HEK293 (cell line): Measurements from ENCODE around the gene MTX2.

ENCODE experiments used
- CTCF ChIA-PET: fragments of 350-600 bp; formaldehyde crosslinking; extraction: SDS; loops from one replicate; lab custom pipeline; 2021; ENCODE audit warnings: antibody characterized with exemption; lab: Yijun Ruan, JAX
- POLR2A ChIA-PET: fragments of 300-600 bp; formaldehyde crosslinking; extraction: SDS; loops from one replicate; lab custom pipeline; 2020; ENCODE audit warnings: antibody characterized with exemption, inconsistent platforms; lab: Yijun Ruan, JAX
- H3K27ac ChIP-seq: fragments of 200-500 bp; sonication (Bioruptor generic); 2 replicates; pipeline ENCODE4 v1.5.1; 2014; ENCODE audit warnings: low read depth, low read length, control low read depth, inconsistent platforms; ENCODE audit errors: extremely low read depth
- H3K36me3 ChIP-seq, 2 experiments: fragments of 200-500 bp in 1 of 2; sonication (Bioruptor generic) in 1 of 2; 1 replicate in 1 of 2; 2 replicates in 1 of 2; pipeline ENCODE4 v1.5.1; 2014 to 2017; ENCODE audit warnings: inconsistent platforms in 2 of 2, low read length in 2 of 2; ENCODE audit not compliant: control insufficient read depth in 2 of 2, insufficient read depth in 1 of 2
- H3K4me1 ChIP-seq: fragments of 200-500 bp; sonication (Bioruptor generic); 2 replicates; pipeline ENCODE4 v1.5.1; 2014; ENCODE audit warnings: mild to moderate bottlenecking, low read length, inconsistent platforms; ENCODE audit not compliant: control insufficient read depth, insufficient read depth
- H3K4me3 ChIP-seq: 2 replicates; pipeline ENCODE4 v1.5.1; 2011; ENCODE audit warnings: low read depth, mild to moderate bottlenecking, control low read depth, low read length, moderate library complexity
- H3K9me3 ChIP-seq: fragments of 200-500 bp; sonication (Bioruptor generic); 2 replicates; pipeline ENCODE4 v1.5.1; 2014; ENCODE audit warnings: low read depth, low read length, inconsistent platforms; ENCODE audit not compliant: control insufficient read depth, insufficient read depth
- HIC1 ChIP-seq: fragments of 450-650 bp; formaldehyde crosslinking; IDR thresholded peaks from 2 replicates; pipeline ENCODE4 v1.5.1; 2016; ENCODE audit warnings: missing biosample characterization, missing genetic modification characterization
- KLF17 ChIP-seq: fragments of 450-650 bp; formaldehyde crosslinking; IDR thresholded peaks from 2 replicates; pipeline ENCODE4 v1.5.1; 2016; ENCODE audit warnings: missing biosample characterization, missing genetic modification characterization
- KLF8 ChIP-seq: fragments of 450-650 bp; formaldehyde crosslinking; IDR thresholded peaks from 2 replicates; pipeline ENCODE4 v1.5.1; 2016; ENCODE audit warnings: missing biosample characterization, missing genetic modification characterization
- OVOL3 ChIP-seq: fragments of 450-650 bp; formaldehyde crosslinking; IDR thresholded peaks from 2 replicates; pipeline ENCODE4 v1.5.1; 2016; ENCODE audit warnings: missing biosample characterization, missing genetic modification characterization
- PRDM2 ChIP-seq: fragments of 450-650 bp; formaldehyde crosslinking; IDR thresholded peaks from 2 replicates; pipeline ENCODE4 v1.5.1; 2016; ENCODE audit warnings: missing biosample characterization, missing genetic modification characterization, borderline replicate concordance
- SP3 ChIP-seq: fragments of 450-650 bp; formaldehyde crosslinking; IDR thresholded peaks from 2 replicates; pipeline ENCODE4 v1.5.1; 2016; ENCODE audit warnings: missing biosample characterization, missing genetic modification characterization
- ZBTB17 ChIP-seq: fragments of 450-650 bp; formaldehyde crosslinking; IDR thresholded peaks from 2 replicates; pipeline ENCODE4 v1.5.1; 2016; ENCODE audit warnings: missing biosample characterization, missing genetic modification characterization
- ZEB2 ChIP-seq: fragments of 450-650 bp; formaldehyde crosslinking; IDR thresholded peaks from 2 replicates; pipeline ENCODE4 v1.5.1; 2016; ENCODE audit warnings: missing biosample characterization, missing genetic modification characterization
- ZFP3 ChIP-seq: fragments of 450-650 bp; formaldehyde crosslinking; IDR thresholded peaks from 2 replicates; pipeline ENCODE4 v1.5.1; 2016; ENCODE audit warnings: low read depth, missing biosample characterization, missing genetic modification characterization
- ZNF174 ChIP-seq: fragments of 450-650 bp; formaldehyde crosslinking; IDR thresholded peaks from 2 replicates; pipeline ENCODE4 v1.5.0; 2017; ENCODE audit warnings: missing biosample characterization, mild to moderate bottlenecking, missing genetic modification characterization
- ZNF23 ChIP-seq: fragments of 450-650 bp; formaldehyde crosslinking; IDR thresholded peaks from 2 replicates; pipeline ENCODE4 v1.5.1; 2016; ENCODE audit warnings: missing biosample characterization, missing genetic modification characterization, borderline replicate concordance
- ZNF292 ChIP-seq: fragments of 450-650 bp; formaldehyde crosslinking; IDR thresholded peaks from 2 replicates; pipeline ENCODE4 v1.5.1; 2016; ENCODE audit warnings: low read depth, missing biosample characterization, missing genetic modification characterization, borderline replicate concordance
- ZNF366 ChIP-seq: fragments of 450-650 bp; formaldehyde crosslinking; conservative IDR thresholded peaks from 2 replicates; pipeline ENCODE4 v1.5.1; 2016; ENCODE audit warnings: missing biosample characterization, missing genetic modification characterization
- ZNF398 ChIP-seq: fragments of 450-650 bp; formaldehyde crosslinking; IDR thresholded peaks from 2 replicates; pipeline ENCODE4 v1.5.1; 2017; ENCODE audit warnings: missing biosample characterization, missing genetic modification characterization
- ZNF449 ChIP-seq: fragments of 450-650 bp; formaldehyde crosslinking; IDR thresholded peaks from 2 replicates; pipeline ENCODE4 v1.5.1; 2017; ENCODE audit warnings: missing biosample characterization, mild to moderate bottlenecking, missing genetic modification characterization, moderate library complexity
- ZNF521 ChIP-seq: fragments of 450-650 bp; formaldehyde crosslinking; IDR thresholded peaks from 2 replicates; pipeline ENCODE4 v1.5.1; 2017; ENCODE audit warnings: missing biosample characterization, mild to moderate bottlenecking, missing genetic modification characterization
- ZNF549 ChIP-seq: fragments of 450-650 bp; IDR thresholded peaks from 2 replicates; pipeline ENCODE4 v1.5.1; 2018; ENCODE audit warnings: missing biosample characterization, missing genetic modification characterization, mild to moderate bottlenecking, inconsistent platforms, moderate library complexity
- ZNF701 ChIP-seq: fragments of 450-650 bp; formaldehyde crosslinking; IDR thresholded peaks from 2 replicates; pipeline ENCODE4 v1.5.1; 2016; ENCODE audit warnings: missing biosample characterization, missing genetic modification characterization
- ZSCAN23 ChIP-seq: fragments of 450-650 bp; formaldehyde crosslinking; IDR thresholded peaks from 2 replicates; pipeline ENCODE4 v1.5.1; 2016; ENCODE audit warnings: missing biosample characterization, missing genetic modification characterization

Gene MTX2

GRCh38 chr2:176334729-176335128, 65.5 kb downstream of the MTX2 start (continued):
- no peak for TF ChIP-seq HIC1 (tag by site-specific recombination)
- TF ChIP-seq ZNF174, result no peak
- TF ChIP-seq ZFP3, result no peak
- TF ChIP-seq ZBTB17, result no peak
- no peak for TF ChIP-seq KLF8
- TF ChIP-seq, all 188 proteins: peak for 0

GRCh38 chr2:176338395-176338794, 69.2 kb downstream of the MTX2 start:
- POLR2A ChIA-PET, result no interaction called here

GRCh38 chr2:176339208-176339607, 70.0 kb downstream of the MTX2 start:
- Histone ChIP-seq H3K36me3 (peaks cover 11 to 16% of the 10 kb centered on the region in 2 experiments), H3K27ac (no peak overlapping the region), H3K4me1 (no peaks in the 10 kb centered on the region), H3K9me3 (no peaks in the 10 kb centered on the region), H3K4me3 (no peak overlapping the region)
- ChIA-PET CTCF (interaction anchor here (0.6 kb wide), 1 partner anchor 193 kb away, joined by 4 read pairs; no protein-coding TSS in a partner anchor), POLR2A (no interaction called here)
- TF ChIP-seq KLF17 (tag by site-specific recombination), result no peak
- TF ChIP-seq ZNF549 (tag by site-specific recombination), result no peak
- no peak for TF ChIP-seq ZNF23
- no peak for TF ChIP-seq ZNF292 (tag by site-specific recombination)
- TF ChIP-seq ZNF366 (tag by site-specific recombination), result no peak
- TF ChIP-seq ZNF521 (tag by site-specific recombination), result no peak
- no peak for TF ChIP-seq ZSCAN23 (tag by site-specific recombination)
- TF ChIP-seq PRDM2 (tag by site-specific recombination), result no peak
- TF ChIP-seq ZNF449 (tag by site-specific recombination), result no peak
- no peak for TF ChIP-seq ZNF701 (tag by site-specific recombination)

More at GRCh38 chr2:176338395-176338794, 69.2 kb downstream of the MTX2 start:
- CTCF ChIA-PET, result no interaction called here
- Histone ChIP-seq H3K4me3 (no peak overlapping the region), H3K36me3 (peaks cover 11 to 16% of the 10 kb centered on the region in 2 experiments), H3K9me3 (no peaks in the 10 kb centered on the region), H3K4me1 (no peaks in the 10 kb centered on the region), H3K27ac (no peak overlapping the region)
- TF ChIP-seq SP3 (tag by site-specific recombination) (no peak), ZSCAN23 (tag by site-specific recombination) (no peak), OVOL3 (tag by site-specific recombination) (no peak), ZNF398 (tag by site-specific recombination) (no peak), ZEB2 (no peak)
